MM.1S (cell line): ENCODE results near the gene NCAPD3.

Source experiments
- DNase-seq: peaks from one replicate; pipeline ENCODE4 v3.0.0-alpha.2; 2015
- H2AFZ ChIP-seq: fragments of 300-600 bp; sonication (generic); 2 replicates; pipeline ENCODE4 v1.6.0; 2016; ENCODE audit warnings: antibody characterized with exemption, low read length
- H3F3A ChIP-seq: fragments of 300-600 bp; sonication (generic); 2 replicates; pipeline ENCODE4 v1.6.1; 2016; ENCODE audit warnings: mild to moderate bottlenecking, antibody characterized with exemption, low read length, moderate library complexity, mixed read lengths; ENCODE audit not compliant: insufficient read depth
- H3K27ac ChIP-seq: fragments of 300-600 bp; sonication (generic); 2 replicates; pipeline ENCODE4 v1.5.1; 2016; ENCODE audit warnings: mild to moderate bottlenecking, low read length
- H3K27me3 ChIP-seq: fragments of 300-600 bp; sonication (generic); replicated peaks from 2 replicates; pipeline ENCODE4 v1.6.0; 2016; ENCODE audit warnings: low read length; ENCODE audit not compliant: insufficient read depth
- H3K36me3 ChIP-seq: fragments of 300-600 bp; sonication (generic); replicated peaks from 2 replicates; pipeline ENCODE4 v1.6.1; 2016; ENCODE audit warnings: mild to moderate bottlenecking, low read length, mixed read lengths; ENCODE audit not compliant: insufficient read depth
- H3K4me1 ChIP-seq: fragments of 300-600 bp; sonication (generic); 2 replicates; pipeline ENCODE4 v1.6.1; 2016; ENCODE audit warnings: low read length, mixed read lengths
- H3K4me2 ChIP-seq: fragments of 300-600 bp; sonication (generic); 2 replicates; pipeline ENCODE4 v1.6.0; 2016; ENCODE audit warnings: low read depth, low read length
- H3K4me3 ChIP-seq: fragments of 300-600 bp; sonication (generic); 2 replicates; pipeline ENCODE4 v1.5.1; 2016; ENCODE audit warnings: low read length, mixed read lengths
- H3K79me2 ChIP-seq: fragments of 300-600 bp; sonication (generic); 2 replicates; pipeline ENCODE4 v1.6.1; 2016; ENCODE audit warnings: mixed run types, low read length, mixed read lengths
- H3K9ac ChIP-seq: fragments of 300-600 bp; sonication (generic); 2 replicates; pipeline ENCODE4 v1.6.1; 2016; ENCODE audit warnings: low read length, mixed read lengths
- H3K9me2 ChIP-seq: fragments of 300-600 bp; sonication (generic); replicated peaks from 2 replicates; pipeline ENCODE4 v1.6.1; 2016; ENCODE audit warnings: mild to moderate bottlenecking, low read length, mixed read lengths; ENCODE audit not compliant: insufficient read depth
- H3K9me3 ChIP-seq: fragments of 300-600 bp; sonication (generic); replicated peaks from 2 replicates; pipeline ENCODE4 v1.6.1; 2016; ENCODE audit warnings: mild to moderate bottlenecking, low read length, mixed read lengths; ENCODE audit not compliant: insufficient read depth
- H4K20me1 ChIP-seq: fragments of 300-600 bp; sonication (generic); 2 replicates; pipeline ENCODE4 v1.6.1; 2016; ENCODE audit warnings: mild to moderate bottlenecking, low read length, moderate library complexity, mixed read lengths; ENCODE audit not compliant: insufficient read depth
- CTCF ChIP-seq: fragments of 300-600 bp; sonication (generic); IDR thresholded peaks from 2 replicates; pipeline ENCODE4 v1.5.1; 2016; ENCODE audit warnings: antibody characterized with exemption, low read length, mixed read lengths
- EZH2 ChIP-seq: fragments of 300-600 bp; sonication (generic); optimal IDR thresholded peaks from 2 replicates; pipeline ENCODE3; 2017; ENCODE audit warnings: low read depth, mild to moderate bottlenecking, antibody characterized with exemption, low read length, mixed read lengths
- EZH2phosphoT487 ChIP-seq: fragments of 300-600 bp; sonication (generic); IDR thresholded peaks from 2 replicates; pipeline ENCODE4 v1.6.1; 2018; ENCODE audit warnings: antibody characterized with exemption, low read length

NCAPD3 gene

GRCh38 chr11:134125507-134125906, 98.3 kb downstream of the NCAPD3 start:
- Histone ChIP-seq H3K4me2 (no peak overlapping the region), H3K4me1 (no peaks in the 10 kb centered on the region), H4K20me1 (no peaks in the 10 kb centered on the region), H3K9ac (no peak overlapping the region), H3K9me2 (no peaks in the 10 kb centered on the region), H2AFZ (no peak overlapping the region), H3K27ac (no peak overlapping the region), H3K79me2 (no peaks in the 10 kb centered on the region), H3K36me3 (no peaks in the 10 kb centered on the region), H3K9me3 (no peaks in the 10 kb centered on the region), H3F3A (no peaks in the 10 kb centered on the region), H3K4me3 (no peak overlapping the region), H3K27me3 (no peaks in the 10 kb centered on the region; the same call in 1 of the 2 replicates)
- TF ChIP-seq EZH2 (no peak), CTCF (no peak), EZH2phosphoT487 (no peak)
- DNase-seq = no peak

- Histone ChIP-seq H3K4me2 (peak overlapping the region; percentile 10; the same call in 1 of the 2 replicates), H4K20me1 (no peaks in the 10 kb centered on the region), H3K4me3 (0 out of 2 replicates have a peak overlapping the region, but pooled peaks have one; percentile 4), H3K9me3 (no peaks in the 10 kb centered on the region), H2AFZ (no peak overlapping the region; the same call in 1 of the 2 replicates), H3K79me2 (no peaks in the 10 kb centered on the region), H3K36me3 (no peaks in the 10 kb centered on the region), H3K27me3 (no peaks in the 10 kb centered on the region; the same call in 1 of the 2 replicates), H3F3A (no peaks in the 10 kb centered on the region), H3K27ac (no peak overlapping the region), H3K9me2 (no peaks in the 10 kb centered on the region), H3K9ac (no peak overlapping the region), H3K4me1 (no peaks in the 10 kb centered on the region)
- DNase-seq = peak; percentile 19
- TF ChIP-seq EZH2 = no peak
- no peak for TF ChIP-seq EZH2phosphoT487
- no peak for TF ChIP-seq CTCF
Observed at GRCh38 chr11:134124660-134125451, 98.9 kb downstream of the NCAPD3 start.

- no peaks in the 10 kb centered on the region for H3K4me1 ChIP-seq
- TF ChIP-seq EZH2phosphoT487 (no peak), CTCF (no peak), EZH2 (no peak)
- no peak overlapping the region for H3K4me2 ChIP-seq
- H3K36me3 ChIP-seq = no peaks in the 10 kb centered on the region
- no peak for DNase-seq
- H3K9me3 ChIP-seq = no peaks in the 10 kb centered on the region
- H2AFZ ChIP-seq = no peak overlapping the region
- H3K9me2 ChIP-seq = no peaks in the 10 kb centered on the region
- H3K9ac ChIP-seq = no peak overlapping the region
- H3K27ac ChIP-seq = no peak overlapping the region
- H3F3A ChIP-seq = no peaks in the 10 kb centered on the region
- no peak overlapping the region for H3K4me3 ChIP-seq
- no peaks in the 10 kb centered on the region for H3K79me2 ChIP-seq
- no peaks in the 10 kb centered on the region for H4K20me1 ChIP-seq
- no peaks in the 10 kb centered on the region; the same call in 1 of the 2 replicates for H3K27me3 ChIP-seq
Observed at GRCh38 chr11:134120921-134121526, 102.7 kb downstream of the NCAPD3 start.
